Cardiac septum (tissue), 1 donor: ENCODE data around the gene PAXX. TPM values are rescaled to one million over a fixed set of nuclear protein-coding genes. Genes with fewer than 3 reads are reported as not detected.

Source experiments
- DNase-seq: peaks from one replicate; pipeline ENCODE4 v3.0.0-alpha.2; 2020; ENCODE audit warnings: low spot score
- intact Hi-C: fragments of 100-400 bp; cut with DNase I; formaldehyde crosslinking; loops from one replicate; pipeline ENCODE4 v1.14.0; 2022
- total RNA-seq: library from RNA; stranded (reverse); fragmentation: NEBNext Ultra II Directional; extraction: Animal tissue kit (Norgen Biotek cat#: 25700); gene quantifications from one replicate; pipeline ENCODE4 v1.2.1, GENCODE V29; 2021
- donor health status: DM: no; HTN: no; CAD: no.

Gene PAXX
- total RNA-seq, 1 donor from 2014 or later, result 26.0 TPM

- no peak for DNase-seq
Measured at GRCh38 chr9:136963751-136964150, 28.5 kb upstream of the PAXX start.

GRCh38 chr9:136964171-136964689 lies 28.0 kb upstream of the PAXX start:
- no peak for DNase-seq
- intact Hi-C loops, result no loop called here

More at GRCh38 chr9:136963751-136964150, 28.5 kb upstream of the PAXX start:
- intact Hi-C loops, result no loop called here

- intact Hi-C loops, result no loop called here
- no peak for DNase-seq
Measured at GRCh38 chr9:136964833-136965422, 27.3 kb upstream of the PAXX start.

GRCh38 chr9:136965771-136966484 lies 26.3 kb upstream of the PAXX start:
- DNase-seq, result no peak
- intact Hi-C loops, result no loop called here

GRCh38 chr9:136968333-136969127 lies 23.7 kb upstream of the PAXX start:
- DNase-seq, result no peak
- intact Hi-C loops, result no loop called here

GRCh38 chr9:136969150-136969549 lies 23.1 kb upstream of the PAXX start:
- no peak for DNase-seq
- intact Hi-C loops, result no loop called here

- no peak for DNase-seq
Measured at GRCh38 chr9:136969774-136970173, 22.4 kb upstream of the PAXX start.

GRCh38 chr9:136970361-136970760 lies 21.9 kb upstream of the PAXX start:
- intact Hi-C loops, result no loop called here
- no peak for DNase-seq

More at GRCh38 chr9:136969774-136970173, 22.4 kb upstream of the PAXX start:
- intact Hi-C loops, result no loop called here

- no peak for DNase-seq
- intact Hi-C loops, result no loop called here
Measured at GRCh38 chr9:136971746-136972145, 20.5 kb upstream of the PAXX start.

- no peak for DNase-seq
- intact Hi-C loops, result no loop called here
Measured at GRCh38 chr9:136972335-136972734, 19.9 kb upstream of the PAXX start.

- no peak for DNase-seq
- intact Hi-C loops, result no loop called here
Measured at GRCh38 chr9:136972743-136973142, 19.5 kb upstream of the PAXX start.

GRCh38 chr9:136973618-136974617 lies 18.3 kb upstream of the PAXX start:
- DNase-seq, result no peak
- intact Hi-C loops, result loop anchor here (2.0 kb wide), 1 partner anchor 21 kb away; the partner anchor contains the start of gene LCN12

- no peak for DNase-seq
- intact Hi-C loops, result loop anchor here (2.0 kb wide), 1 partner anchor 22 kb away; the partner anchor contains the start of gene LCN12
Measured at GRCh38 chr9:136974817-136975535, 17.2 kb upstream of the PAXX start.

GRCh38 chr9:136975644-136976043 lies 16.6 kb upstream of the PAXX start:
- intact Hi-C loops, result loop anchor here (2.0 kb wide), 2 partner anchors 17 to 23 kb away; partner anchors contain the start of genes LCN12 and PAXX

GRCh38 chr9:136977223-136977622 lies 15.0 kb upstream of the PAXX start, which contains the start of gene PTGDS:
Gene PTGDS, plus strand, starts transcription at chr9:136977504. Its CDS starts 75 bp downstream, at chr9:136977579.
- DNase-seq, result peak; percentile 85
- intact Hi-C loops, result loop anchor here (2.0 kb wide), 1 partner anchor 16 kb away; the partner anchor contains the start of gene PAXX

More at GRCh38 chr9:136975644-136976043, 16.6 kb upstream of the PAXX start:
- no peak for DNase-seq

- intact Hi-C loops, result loop anchor here (2.0 kb wide), 1 partner anchor 15 kb away; the partner anchor contains the start of gene PAXX
- DNase-seq, result no peak
Measured at GRCh38 chr9:136977649-136978072, 14.6 kb upstream of the PAXX start.

- intact Hi-C loops, result no loop called here
- DNase-seq, result peak; percentile 91
Measured at GRCh38 chr9:136978073-136978864, 14.0 kb upstream of the PAXX start.
